ENCODE measurements around the gene ACSS3.

GRCh38 chr12:81034926-81035325 is 43.0 kb upstream of the ACSS3 start:
- TF ChIP-seq POLR2A (IDR thresholded peaks at IDR 0.05), result no peak
- TF ChIP-seq, protein P1, sequence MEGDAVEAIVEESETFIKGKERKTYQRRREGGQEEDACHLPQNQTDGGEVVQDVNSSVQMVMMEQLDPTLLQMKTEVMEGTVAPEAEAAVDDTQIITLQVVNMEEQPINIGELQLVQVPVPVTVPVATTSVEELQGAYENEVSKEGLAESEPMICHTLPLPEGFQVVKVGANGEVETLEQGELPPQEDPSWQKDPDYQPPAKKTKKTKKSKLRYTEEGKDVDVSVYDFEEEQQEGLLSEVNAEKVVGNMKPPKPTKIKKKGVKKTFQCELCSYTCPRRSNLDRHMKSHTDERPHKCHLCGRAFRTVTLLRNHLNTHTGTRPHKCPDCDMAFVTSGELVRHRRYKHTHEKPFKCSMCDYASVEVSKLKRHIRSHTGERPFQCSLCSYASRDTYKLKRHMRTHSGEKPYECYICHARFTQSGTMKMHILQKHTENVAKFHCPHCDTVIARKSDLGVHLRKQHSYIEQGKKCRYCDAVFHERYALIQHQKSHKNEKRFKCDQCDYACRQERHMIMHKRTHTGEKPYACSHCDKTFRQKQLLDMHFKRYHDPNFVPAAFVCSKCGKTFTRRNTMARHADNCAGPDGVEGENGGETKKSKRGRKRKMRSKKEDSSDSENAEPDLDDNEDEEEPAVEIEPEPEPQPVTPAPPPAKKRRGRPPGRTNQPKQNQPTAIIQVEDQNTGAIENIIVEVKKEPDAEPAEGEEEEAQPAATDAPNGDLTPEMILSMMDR (IDR thresholded peaks at IDR 0.05), result no peak
- TF ChIP-seq EP300 (IDR thresholded peaks at IDR 0.05), result no peak

Measured in ovary (tissue), 3 donors.